Large intestine (tissue), 3 donors: ENCODE measurements around the gene TLR10. TPM values are rescaled to one million over a fixed set of nuclear protein-coding genes. Genes with fewer than 3 reads are reported as not detected.
"Not testable (repeated sequence)": the region's sequence is repeated elsewhere in the genome, so short reads cannot be mapped to it uniquely, and the experiment has no call there.

Experiments used
- DNase-seq, 2 donors: peaks; one replicate each; pipeline versions ENCODE4 v3.0.0 to v3.0.0-alpha.2; 2013
- H3K27ac ChIP-seq: one replicate; pipeline ENCODE4 v1.5.1; 2013; ENCODE audit warnings: low read length
- H3K27me3 ChIP-seq: 2 replicates; pipeline ENCODE4 v1.6.1; 2013; ENCODE audit warnings: low read length; ENCODE audit not compliant: control insufficient read depth, insufficient read depth
- H3K36me3 ChIP-seq: 2 replicates; pipeline ENCODE4 v1.6.1; 2013; ENCODE audit warnings: low read length; ENCODE audit not compliant: control insufficient read depth, insufficient read depth
- H3K4me1 ChIP-seq: one replicate; pipeline ENCODE4 v1.6.1; 2013; ENCODE audit warnings: low read length; ENCODE audit not compliant: control insufficient read depth, insufficient read depth
- H3K4me3 ChIP-seq: one replicate; pipeline ENCODE4 v1.5.1; 2013; ENCODE audit warnings: low read length
- H3K9me3 ChIP-seq: one replicate; pipeline ENCODE4 v1.6.1; 2013; ENCODE audit warnings: mild to moderate bottlenecking, low read depth, low read length, moderate library complexity; ENCODE audit not compliant: control insufficient read depth
- WGBS: methylation state at CpG from one replicate; pipeline ENCODE4 v1.1.5; 2013; ENCODE audit warnings: low lambda C conversion rate; ENCODE audit not compliant: insufficient coverage; 5-methylcytosine and 5-hydroxymethylcytosine counted together
- polyA plus RNA-seq: library from polyadenylated mRNA; unstranded; fragments of 120-200 nt; gene quantifications from one replicate; pipeline ENCODE4 v1.2.1, GENCODE V29; 2013

The TLR10 gene
- polyA plus RNA-seq, 1 donor: 2.2 TPM

GRCh38 chr4:38781854-38782261 is 932 bp downstream of the TLR10 start:
- Histone ChIP-seq H3K4me3 (no peak overlapping the region), H3K36me3 (no peaks in the 10 kb centered on the region), H3K27me3 (no peaks in the 10 kb centered on the region), H3K9me3 (no peaks in the 10 kb centered on the region), H3K4me1 (no peaks in the 10 kb centered on the region), H3K27ac (no peak overlapping the region)
- DNase-seq: no peak
- WGBS: no CpG with 5 or more reads among the region's 4 CpGs

GRCh38 chr4:38780833-38781484 is 1.8 kb downstream of the TLR10 start:
- no peak for DNase-seq
- Histone ChIP-seq H3K9me3 (no peaks in the 10 kb centered on the region), H3K36me3 (no peaks in the 10 kb centered on the region), H3K4me1 (no peaks in the 10 kb centered on the region), H3K27me3 (no peaks in the 10 kb centered on the region), H3K4me3 (no peak overlapping the region), H3K27ac (no peak overlapping the region)
- WGBS: no CpG with 5 or more reads among the region's 4 CpGs

- no peaks in the 10 kb centered on the region for H3K36me3 ChIP-seq
- no peaks in the 10 kb centered on the region for H3K27me3 ChIP-seq
- no peaks in the 10 kb centered on the region for H3K9me3 ChIP-seq
- H3K4me1 ChIP-seq: no peaks in the 10 kb centered on the region
- no peak overlapping the region for H3K4me3 ChIP-seq
- no peak for DNase-seq
- no peak overlapping the region for H3K27ac ChIP-seq
- 100% methylated on average over 1 of the region's 5 CpGs for WGBS
Observed at GRCh38 chr4:38779790-38780189, 3.0 kb downstream of the TLR10 start.

- not testable (repeated sequence) for H3K36me3 ChIP-seq, H3K4me1 ChIP-seq, H3K27me3 ChIP-seq, H3K4me3 ChIP-seq, DNase-seq, H3K27ac ChIP-seq, H3K9me3 ChIP-seq
- whole genome bisulfite sequencing: no CpG with 5 or more reads among the region's 2 CpGs
Observed at GRCh38 chr4:38777925-38778324, 4.9 kb downstream of the TLR10 start.

GRCh38 chr4:38775326-38775725 is 7.5 kb downstream of the TLR10 start:
- H3K36me3 ChIP-seq: no peaks in the 10 kb centered on the region

GRCh38 chr4:38774181-38774955 is 8.4 kb downstream of the TLR10 start:
- Histone ChIP-seq H3K4me3 (no peak overlapping the region), H3K27ac (no peak overlapping the region), H3K27me3 (no peaks in the 10 kb centered on the region), H3K4me1 (no peaks in the 10 kb centered on the region), H3K9me3 (no peaks in the 10 kb centered on the region), H3K36me3 (no peaks in the 10 kb centered on the region)
- no peak for DNase-seq
- 81% methylated on average over 5 of the region's 8 CpGs for WGBS

More at GRCh38 chr4:38775326-38775725, 7.5 kb downstream of the TLR10 start:
- Histone ChIP-seq H3K4me3 (no peak overlapping the region), H3K27ac (no peak overlapping the region), H3K4me1 (no peaks in the 10 kb centered on the region), H3K27me3 (no peaks in the 10 kb centered on the region), H3K9me3 (no peaks in the 10 kb centered on the region)
- no CpG with 5 or more reads among the region's 2 CpGs for WGBS
- DNase-seq: no peak

GRCh38 chr4:38770281-38770680 is 12.5 kb downstream of the TLR10 start:
- not testable (repeated sequence) for H3K27ac ChIP-seq, H3K27me3 ChIP-seq, H3K36me3 ChIP-seq, H3K4me3 ChIP-seq, H3K4me1 ChIP-seq, DNase-seq, H3K9me3 ChIP-seq
- no CpG with 5 or more reads among the region's 2 CpGs for WGBS

- Histone ChIP-seq H3K27ac (no peak overlapping the region), H3K4me3 (no peak overlapping the region), H3K27me3 (no peaks in the 10 kb centered on the region), H3K4me1 (no peaks in the 10 kb centered on the region), H3K9me3 (no peaks in the 10 kb centered on the region), H3K36me3 (no peaks in the 10 kb centered on the region)
- DNase-seq: no peak
- no CpG with 5 or more reads among the region's 2 CpGs for WGBS
Observed at GRCh38 chr4:38769857-38770256, 12.9 kb downstream of the TLR10 start.

GRCh38 chr4:38769441-38769840 is 13.3 kb downstream of the TLR10 start:
- no peaks in the 10 kb centered on the region for H3K4me1 ChIP-seq
- no peak overlapping the region for H3K27ac ChIP-seq
- no peak for DNase-seq
- H3K27me3 ChIP-seq: no peaks in the 10 kb centered on the region
- H3K36me3 ChIP-seq: no peaks in the 10 kb centered on the region
- WGBS: 73% methylated on average over 2 of the region's 2 CpGs
- H3K4me3 ChIP-seq: no peak overlapping the region
- no peaks in the 10 kb centered on the region for H3K9me3 ChIP-seq

- Histone ChIP-seq H3K9me3 (no peaks in the 10 kb centered on the region), H3K4me3 (no peak overlapping the region), H3K4me1 (no peaks in the 10 kb centered on the region), H3K36me3 (no peaks in the 10 kb centered on the region), H3K27me3 (no peaks in the 10 kb centered on the region), H3K27ac (no peak overlapping the region)
- 89% methylated on average over 2 of the region's 5 CpGs for WGBS
- DNase-seq: no peak
Observed at GRCh38 chr4:38768968-38769394, 13.8 kb downstream of the TLR10 start.

GRCh38 chr4:38766940-38767339 is 15.8 kb downstream of the TLR10 start:
- H3K4me1 ChIP-seq, H3K9me3 ChIP-seq, H3K4me3 ChIP-seq, H3K27ac ChIP-seq, DNase-seq, H3K36me3 ChIP-seq, H3K27me3 ChIP-seq: not testable (repeated sequence)
- no CpG with 5 or more reads among the region's 2 CpGs for WGBS
